Measurements from ENCODE around the gene BMPR1A. TPM values are rescaled to one million over a fixed set of nuclear protein-coding genes. Genes with fewer than 3 reads are reported as not detected.

The BMPR1A gene
- total and polyA plus RNA-seq, 10 of the 15 experiments (the other 5 are each of a cell fraction or from before 2014, with no cell fraction given), result 2.3 to 22.7 (median 13.1) TPM

DNA sequence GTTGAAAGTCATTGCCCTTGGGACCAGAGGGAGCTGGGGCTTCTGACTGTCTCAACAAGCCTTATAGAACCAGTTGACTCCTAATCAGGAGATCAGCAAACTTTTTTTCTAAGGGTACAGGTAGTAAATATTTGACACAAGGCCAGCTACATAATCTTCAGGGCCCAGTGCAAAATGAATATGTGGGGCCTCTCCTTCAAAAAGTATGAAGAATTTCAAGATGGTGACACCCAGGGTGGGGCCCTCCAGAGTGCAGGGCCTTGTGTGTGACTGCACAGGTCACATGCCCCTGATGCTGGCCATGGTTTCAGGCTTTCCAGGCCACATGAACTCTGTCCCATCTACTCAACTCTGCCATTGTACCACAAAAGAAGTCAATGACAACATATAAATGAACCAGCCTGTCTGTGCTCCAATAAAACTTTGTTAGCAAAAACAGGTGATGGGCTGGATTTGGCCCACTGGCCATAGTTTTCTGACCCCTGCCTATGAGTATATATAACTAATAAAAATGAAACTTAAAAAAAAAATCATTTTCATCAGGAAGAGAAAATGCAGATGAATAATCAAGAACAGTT, 194.9 kb downstream of the BMPR1A start:
- ATAC-seq, result no peak
- DNase-seq (ENCODE audit: low read depth, low spot score), result no peak
- H3K27ac ChIP-seq (ENCODE audit: control insufficient read depth, insufficient read depth), result no peak overlapping the region
- TF ChIP-seq, protein P1, sequence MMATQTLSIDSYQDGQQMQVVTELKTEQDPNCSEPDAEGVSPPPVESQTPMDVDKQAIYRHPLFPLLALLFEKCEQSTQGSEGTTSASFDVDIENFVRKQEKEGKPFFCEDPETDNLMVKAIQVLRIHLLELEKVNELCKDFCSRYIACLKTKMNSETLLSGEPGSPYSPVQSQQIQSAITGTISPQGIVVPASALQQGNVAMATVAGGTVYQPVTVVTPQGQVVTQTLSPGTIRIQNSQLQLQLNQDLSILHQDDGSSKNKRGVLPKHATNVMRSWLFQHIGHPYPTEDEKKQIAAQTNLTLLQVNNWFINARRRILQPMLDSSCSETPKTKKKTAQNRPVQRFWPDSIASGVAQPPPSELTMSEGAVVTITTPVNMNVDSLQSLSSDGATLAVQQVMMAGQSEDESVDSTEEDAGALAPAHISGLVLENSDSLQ (IDR thresholded peaks at IDR 0.05), result no peak
- no peak for TF ChIP-seq MEF2A (IDR thresholded peaks at IDR 0.05; ENCODE audit: insufficient read depth, low read depth, low read length)
- no peak for TF ChIP-seq EZH2 (IDR thresholded peaks at IDR 0.05; ENCODE audit: borderline replicate concordance, control insufficient read depth, low read depth, low read length)
- TF ChIP-seq NR2C2 (IDR thresholded peaks at IDR 0.05; ENCODE audit: borderline replicate concordance, control insufficient read depth, insufficient read length, low read depth), result no peak
- TF ChIP-seq, protein P2, sequence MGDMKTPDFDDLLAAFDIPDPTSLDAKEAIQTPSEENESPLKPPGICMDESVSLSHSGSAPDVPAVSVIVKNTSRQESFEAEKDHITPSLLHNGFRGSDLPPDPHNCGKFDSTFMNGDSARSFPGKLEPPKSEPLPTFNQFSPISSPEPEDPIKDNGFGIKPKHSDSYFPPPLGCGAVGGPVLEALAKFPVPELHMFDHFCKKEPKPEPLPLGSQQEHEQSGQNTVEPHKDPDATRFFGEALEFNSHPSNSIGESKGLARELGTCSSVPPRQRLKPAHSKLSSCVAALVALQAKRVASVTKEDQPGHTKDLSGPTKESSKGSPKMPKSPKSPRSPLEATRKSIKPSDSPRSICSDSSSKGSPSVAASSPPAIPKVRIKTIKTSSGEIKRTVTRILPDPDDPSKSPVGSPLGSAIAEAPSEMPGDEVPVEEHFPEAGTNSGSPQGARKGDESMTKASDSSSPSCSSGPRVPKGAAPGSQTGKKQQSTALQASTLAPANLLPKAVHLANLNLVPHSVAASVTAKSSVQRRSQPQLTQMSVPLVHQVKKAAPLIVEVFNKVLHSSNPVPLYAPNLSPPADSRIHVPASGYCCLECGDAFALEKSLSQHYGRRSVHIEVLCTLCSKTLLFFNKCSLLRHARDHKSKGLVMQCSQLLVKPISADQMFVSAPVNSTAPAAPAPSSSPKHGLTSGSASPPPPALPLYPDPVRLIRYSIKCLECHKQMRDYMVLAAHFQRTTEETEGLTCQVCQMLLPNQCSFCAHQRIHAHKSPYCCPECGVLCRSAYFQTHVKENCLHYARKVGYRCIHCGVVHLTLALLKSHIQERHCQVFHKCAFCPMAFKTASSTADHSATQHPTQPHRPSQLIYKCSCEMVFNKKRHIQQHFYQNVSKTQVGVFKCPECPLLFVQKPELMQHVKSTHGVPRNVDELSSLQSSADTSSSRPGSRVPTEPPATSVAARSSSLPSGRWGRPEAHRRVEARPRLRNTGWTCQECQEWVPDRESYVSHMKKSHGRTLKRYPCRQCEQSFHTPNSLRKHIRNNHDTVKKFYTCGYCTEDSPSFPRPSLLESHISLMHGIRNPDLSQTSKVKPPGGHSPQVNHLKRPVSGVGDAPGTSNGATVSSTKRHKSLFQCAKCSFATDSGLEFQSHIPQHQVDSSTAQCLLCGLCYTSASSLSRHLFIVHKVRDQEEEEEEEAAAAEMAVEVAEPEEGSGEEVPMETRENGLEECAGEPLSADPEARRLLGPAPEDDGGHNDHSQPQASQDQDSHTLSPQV (IDR thresholded peaks at IDR 0.05), result no peak
- TF ChIP-seq, protein P3, sequence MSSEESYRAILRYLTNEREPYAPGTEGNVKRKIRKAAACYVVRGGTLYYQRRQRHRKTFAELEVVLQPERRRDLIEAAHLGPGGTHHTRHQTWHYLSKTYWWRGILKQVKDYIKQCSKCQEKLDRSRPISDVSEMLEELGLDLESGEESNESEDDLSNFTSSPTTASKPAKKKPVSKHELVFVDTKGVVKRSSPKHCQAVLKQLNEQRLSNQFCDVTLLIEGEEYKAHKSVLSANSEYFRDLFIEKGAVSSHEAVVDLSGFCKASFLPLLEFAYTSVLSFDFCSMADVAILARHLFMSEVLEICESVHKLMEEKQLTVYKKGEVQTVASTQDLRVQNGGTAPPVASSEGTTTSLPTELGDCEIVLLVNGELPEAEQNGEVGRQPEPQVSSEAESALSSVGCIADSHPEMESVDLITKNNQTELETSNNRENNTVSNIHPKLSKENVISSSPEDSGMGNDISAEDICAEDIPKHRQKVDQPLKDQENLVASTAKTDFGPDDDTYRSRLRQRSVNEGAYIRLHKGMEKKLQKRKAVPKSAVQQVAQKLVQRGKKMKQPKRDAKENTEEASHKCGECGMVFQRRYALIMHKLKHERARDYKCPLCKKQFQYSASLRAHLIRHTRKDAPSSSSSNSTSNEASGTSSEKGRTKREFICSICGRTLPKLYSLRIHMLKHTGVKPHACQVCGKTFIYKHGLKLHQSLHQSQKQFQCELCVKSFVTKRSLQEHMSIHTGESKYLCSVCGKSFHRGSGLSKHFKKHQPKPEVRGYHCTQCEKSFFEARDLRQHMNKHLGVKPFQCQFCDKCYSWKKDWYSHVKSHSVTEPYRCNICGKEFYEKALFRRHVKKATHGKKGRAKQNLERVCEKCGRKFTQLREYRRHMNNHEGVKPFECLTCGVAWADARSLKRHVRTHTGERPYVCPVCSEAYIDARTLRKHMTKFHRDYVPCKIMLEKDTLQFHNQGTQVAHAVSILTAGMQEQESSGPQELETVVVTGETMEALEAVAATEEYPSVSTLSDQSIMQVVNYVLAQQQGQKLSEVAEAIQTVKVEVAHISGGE (CRISPR knock-in tag; IDR thresholded peaks at IDR 0.05), result no peak
- no peak for TF ChIP-seq IKZF2 (IDR thresholded peaks at IDR 0.05)
- no peak for TF ChIP-seq SP1 (IDR thresholded peaks at IDR 0.05; ENCODE audit: low read depth, low read length)
- no peak for TF ChIP-seq IKZF1 (conservative IDR thresholded peaks at IDR 0.05)
- no peak for TF ChIP-seq RFX5 (IDR thresholded peaks at IDR 0.05; ENCODE audit: low read depth, low read length)
- TF ChIP-seq GATAD2B (conservative IDR thresholded peaks at IDR 0.05; ENCODE audit: low read depth), result no peak
- TF ChIP-seq STAT1 (conservative IDR thresholded peaks at IDR 0.05), result no peak
- TF ChIP-seq NFXL1 (IDR thresholded peaks at IDR 0.05; ENCODE audit: borderline replicate concordance), result no peak
- TF ChIP-seq KLF5 (IDR thresholded peaks at IDR 0.05; ENCODE audit: partially characterized antibody), result no peak
- TF ChIP-seq PBX3 (IDR thresholded peaks at IDR 0.05; ENCODE audit: insufficient replicate concordance, low read depth, low read length), result no peak

More for the DNA sequence above, 194.9 kb downstream of the BMPR1A start:
- FAIRE-seq, result no peak
- no TSS peak for BruUV-seq (replicated peaks)
- POLR2A ChIA-PET, result no interaction called here
- no peak overlapping the region for H3K4me2 ChIP-seq (ENCODE audit: control insufficient read depth, insufficient read depth)
- H2AFZ ChIP-seq (ENCODE audit: control insufficient read depth, low read depth, low read length), result no peak overlapping the region
- SMC1A ChIA-PET (ENCODE audit: uncharacterized antibody, unreplicated experiment), result interaction anchor here (1.7 kb wide), 1 partner anchor 10 kb away, joined by 4 read pairs; no protein-coding TSS in a partner anchor
- H3K36me3 ChIP-seq (ENCODE audit: control insufficient read depth in 2 of 2, insufficient read depth in 2 of 2, low read length in 1 of 2), result no peaks in the 10 kb centered on the region
- H3K9me3 ChIP-seq (replicated peaks; ENCODE audit: control insufficient read depth, insufficient read depth, low read length), result no peaks in the 10 kb centered on the region; the same call in 2 of the 3 replicates
- H3K27me3 ChIP-seq (replicated peaks in 1 of 2; ENCODE audit: control insufficient read depth in 2 of 2, insufficient read depth in 2 of 2, low read length in 1 of 2), result no peaks in the 10 kb centered on the region
- CTCF ChIA-PET, result interaction anchor here (1.4 to 2.0 kb wide), 2 partner anchors 10 to 15 kb away, joined by 4 to 9 read pairs; no protein-coding TSS in a partner anchor
- H3K79me2 ChIP-seq (ENCODE audit: control insufficient read depth, insufficient read depth, low read length), result no peaks in the 10 kb centered on the region
- no peaks in the 10 kb centered on the region for H4K20me1 ChIP-seq (ENCODE audit: control insufficient read depth, insufficient read depth)
- H3K4me3 ChIP-seq, result no peak overlapping the region
- in situ Hi-C loops (cut with MboI) (no loop called here), intact Hi-C loops (cut with micrococcal nuclease; ENCODE audit: unreplicated experiment) (no loop called here)
- RAD21 ChIA-PET (ENCODE audit: unreplicated experiment), result no interaction called here
- H3K4me1 ChIP-seq (ENCODE audit: control insufficient read depth, insufficient read depth, low read length), result no peaks in the 10 kb centered on the region
- H3K9ac ChIP-seq (ENCODE audit: control insufficient read depth, insufficient read depth, low read length), result no peak overlapping the region

Data from GM12878 (cell line).